ENCODE data around the gene CCNB1.

DNA sequence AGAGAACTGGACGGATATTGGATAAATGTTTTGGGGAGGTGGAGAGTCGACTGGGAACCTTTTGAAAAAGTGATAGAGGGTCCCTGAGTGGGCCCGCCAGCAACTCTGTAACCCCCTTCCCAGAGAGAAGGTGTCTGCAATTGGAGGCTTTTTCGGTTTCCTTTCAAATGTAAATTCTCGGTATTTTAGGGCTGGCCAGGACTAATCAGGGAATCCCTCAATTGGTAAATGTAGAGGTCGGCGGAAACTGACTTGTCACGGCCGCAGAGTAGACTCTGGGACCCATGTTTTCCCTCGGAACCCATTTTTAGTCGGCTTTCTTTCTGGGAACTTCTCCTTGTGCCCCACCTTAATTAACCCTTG is 524 bp downstream of the CCNB1 start:
- no peak for TF ChIP-seq YY1 (IDR thresholded peaks at IDR 0.05; ENCODE audit: low read depth)
- TF ChIP-seq CREB1 (IDR thresholded peaks at IDR 0.05; ENCODE audit: low read depth) = no peak

All from Ishikawa (cell line).